DND-41 (cell line): ENCODE results near the gene MALRD1.

ENCODE experiments used
- ATAC-seq: fragments of 200-7000 bp; cut with Tn5 transposase; 3 replicates; pipeline ENCODE4 v1.9.1; 2021; ENCODE audit warnings: low read depth; ENCODE audit not compliant: insufficient read depth
- DNase-seq: peaks from one replicate; pipeline ENCODE4 v3.0.0-alpha.2; 2020
- H2AFZ ChIP-seq: 2 replicates; pipeline ENCODE4 v1.6.0; 2012; ENCODE audit warnings: low read depth, low read length
- H3K27ac ChIP-seq: 2 replicates; pipeline ENCODE4 v1.5.1; 2012; ENCODE audit warnings: low read length, inconsistent platforms
- H3K27me3 ChIP-seq: fragments of 200-600 bp; sonication (generic); 2 replicates; pipeline ENCODE4 v1.6.0; 2012; ENCODE audit warnings: low read length, mild to moderate bottlenecking, inconsistent platforms; ENCODE audit not compliant: insufficient read depth, poor library complexity
- H3K36me3 ChIP-seq: 2 replicates; pipeline ENCODE4 v1.5.1; 2012; ENCODE audit warnings: low read length, inconsistent platforms; ENCODE audit not compliant: insufficient read depth
- H3K4me1 ChIP-seq: 2 replicates; pipeline ENCODE4 v1.5.1; 2012; ENCODE audit warnings: mild to moderate bottlenecking, low read length; ENCODE audit not compliant: insufficient read depth
- H3K4me2 ChIP-seq: 2 replicates; pipeline ENCODE4 v1.6.0; 2012; ENCODE audit warnings: mild to moderate bottlenecking, moderate library complexity, low read length, inconsistent platforms; ENCODE audit not compliant: insufficient read depth
- H3K4me3 ChIP-seq, 2 experiments: fragments of 200-600 bp in 1 of 2; shearing (Covaris generic) in 1 of 2; 2 replicates each; pipeline ENCODE4 v1.5.1; 2012 to 2016; ENCODE audit warnings: inconsistent platforms in 2 of 2, low read length in 2 of 2, mild to moderate bottlenecking in 2 of 2, low read depth in 1 of 2, moderate library complexity in 1 of 2
- H3K79me2 ChIP-seq: 2 replicates; pipeline ENCODE4 v1.6.0; 2012; ENCODE audit warnings: low read length, inconsistent platforms; ENCODE audit not compliant: insufficient read depth
- H3K9ac ChIP-seq: 2 replicates; pipeline ENCODE4 v1.6.0; 2012; ENCODE audit warnings: low read depth, mild to moderate bottlenecking, inconsistent platforms, low read length, moderate library complexity
- H3K9me3 ChIP-seq: 2 replicates; pipeline ENCODE4 v1.5.1; 2012; ENCODE audit warnings: low read length, moderate library complexity, mild to moderate bottlenecking, inconsistent platforms; ENCODE audit not compliant: insufficient read depth, severe bottlenecking
- H4K20me1 ChIP-seq: 2 replicates; pipeline ENCODE4 v1.6.0; 2012; ENCODE audit warnings: low read length; ENCODE audit not compliant: insufficient read depth
- CTCF ChIP-seq: IDR thresholded peaks from 2 replicates; pipeline ENCODE4 v1.5.1; 2012; ENCODE audit warnings: borderline replicate concordance, low read length, moderate library complexity, mild to moderate bottlenecking; ENCODE audit not compliant: poor library complexity, severe bottlenecking; ENCODE audit errors: extremely low read depth
- EZH2 ChIP-seq: IDR thresholded peaks from 3 replicates; pipeline ENCODE4 v1.6.1; 2012; ENCODE audit warnings: borderline replicate concordance, low read depth, mild to moderate bottlenecking, moderate library complexity, low read length, inconsistent platforms; ENCODE audit not compliant: severe bottlenecking

The MALRD1 gene

GRCh38 chr10:19638896-19639233 lies 590.3 kb downstream of the MALRD1 start:
- no peak for TF ChIP-seq CTCF
- no peak for TF ChIP-seq EZH2
- Histone ChIP-seq H3K9ac (no peak overlapping the region), H3K79me2 (no peaks in the 10 kb centered on the region), H3K36me3 (no peaks in the 10 kb centered on the region), H3K27ac (no peak overlapping the region), H3K4me2 (no peak overlapping the region), H3K27me3 (no peaks in the 10 kb centered on the region), H3K9me3 (no peaks in the 10 kb centered on the region), H2AFZ (no peak overlapping the region), H3K4me3 (no peak overlapping the region), H3K4me1 (no peaks in the 10 kb centered on the region), H4K20me1 (no peaks in the 10 kb centered on the region)
- no peak for DNase-seq
- no peak for ATAC-seq

- TF ChIP-seq CTCF (no peak), EZH2 (no peak)
- H3K27me3 ChIP-seq, result no peaks in the 10 kb centered on the region
- no peak overlapping the region for H3K4me3 ChIP-seq
- H4K20me1 ChIP-seq, result no peaks in the 10 kb centered on the region
- no peak overlapping the region for H3K4me2 ChIP-seq
- H3K27ac ChIP-seq, result no peak overlapping the region
- H2AFZ ChIP-seq, result no peak overlapping the region
- no peaks in the 10 kb centered on the region for H3K36me3 ChIP-seq
- DNase-seq (no peak), ATAC-seq (no peak)
- no peaks in the 10 kb centered on the region for H3K79me2 ChIP-seq
- no peaks in the 10 kb centered on the region for H3K4me1 ChIP-seq
- H3K9ac ChIP-seq, result no peak overlapping the region
- H3K9me3 ChIP-seq, result no peaks in the 10 kb centered on the region
Observed at GRCh38 chr10:19640566-19641263, 592.1 kb downstream of the MALRD1 start.

- Histone ChIP-seq H3K4me3 (no peak overlapping the region), H3K27ac (no peak overlapping the region), H3K4me2 (no peak overlapping the region), H3K79me2 (no peaks in the 10 kb centered on the region), H3K4me1 (no peaks in the 10 kb centered on the region), H2AFZ (no peak overlapping the region), H3K9ac (no peak overlapping the region), H3K9me3 (no peaks in the 10 kb centered on the region), H3K36me3 (no peaks in the 10 kb centered on the region), H4K20me1 (no peaks in the 10 kb centered on the region), H3K27me3 (no peaks in the 10 kb centered on the region)
- ATAC-seq (no peak), DNase-seq (no peak)
- TF ChIP-seq CTCF (no peak), EZH2 (no peak)
Observed at GRCh38 chr10:19651549-19651948, 602.9 kb downstream of the MALRD1 start.

GRCh38 chr10:19652750-19653149 lies 604.1 kb downstream of the MALRD1 start:
- Histone ChIP-seq H3K9me3 (no peaks in the 10 kb centered on the region), H4K20me1 (no peaks in the 10 kb centered on the region), H3K4me2 (no peak overlapping the region), H3K27me3 (no peaks in the 10 kb centered on the region), H3K9ac (no peak overlapping the region), H3K4me1 (no peaks in the 10 kb centered on the region), H3K79me2 (no peaks in the 10 kb centered on the region), H3K27ac (no peak overlapping the region), H3K4me3 (no peak overlapping the region), H2AFZ (no peak overlapping the region), H3K36me3 (no peaks in the 10 kb centered on the region)
- DNase-seq, result no peak
- TF ChIP-seq CTCF (no peak), EZH2 (no peak)
- no peak for ATAC-seq
